ENCODE measurements around the gene KIT. TPM values are rescaled to one million over a fixed set of nuclear protein-coding genes. Genes with fewer than 3 reads are reported as not detected.

The KIT gene
- total and polyA plus RNA-seq, 2 of the 13 experiments (the other 11 are each of a cell fraction or from before 2014, with no cell fraction given): not detected

DNA sequence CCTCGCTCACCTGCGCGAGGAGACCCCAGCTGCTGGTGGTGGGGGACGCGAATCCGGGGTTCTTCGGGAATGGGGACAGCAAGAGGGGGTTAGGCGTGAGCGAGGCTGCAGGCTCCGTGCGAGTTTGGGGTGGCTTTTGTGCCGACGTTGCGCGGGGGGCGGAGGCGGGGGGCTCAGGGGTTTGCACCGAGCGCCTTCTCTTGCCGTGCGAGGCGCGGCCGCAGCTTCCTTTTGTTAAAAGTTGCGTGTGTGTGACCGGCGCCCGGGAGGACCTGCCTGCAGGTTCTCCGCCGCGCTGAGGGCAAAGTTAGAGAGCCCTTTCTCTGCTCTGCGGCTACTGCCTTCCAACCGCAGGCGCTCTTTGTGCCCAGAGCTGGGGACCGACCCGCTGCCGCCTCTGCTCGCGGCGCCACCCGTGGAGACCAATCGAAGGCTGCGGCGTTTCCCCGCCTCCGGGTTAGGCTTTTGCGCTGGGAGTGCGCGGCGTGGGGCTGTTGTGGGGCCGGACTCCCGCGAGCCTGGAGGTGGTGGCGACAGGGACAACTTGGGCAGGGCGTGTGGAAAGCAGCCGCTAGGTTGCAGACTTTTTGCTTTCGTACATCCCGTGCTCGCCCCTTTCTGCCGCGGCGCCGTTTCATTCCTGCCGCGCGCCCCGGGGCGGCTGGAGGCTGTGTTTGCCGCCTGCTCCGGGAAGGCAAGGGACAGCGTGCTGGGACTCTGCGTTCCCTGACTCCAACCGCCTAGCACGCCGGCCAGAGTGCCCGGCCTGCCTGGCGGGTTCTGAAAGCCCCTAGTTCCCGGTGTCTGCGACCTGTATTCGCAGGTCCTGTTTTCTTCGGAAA is 716 bp downstream of the KIT start (continued):
- no peak for TF ChIP-seq CREB3 (CRISPR knock-in tag; IDR thresholded peaks at IDR 0.05)
- TF ChIP-seq HOXA3 (CRISPR knock-in tag; IDR thresholded peaks at IDR 0.05): 0 out of 2 replicates have a peak, but pooled peaks have one; percentile 14
- TF ChIP-seq, protein P1, sequence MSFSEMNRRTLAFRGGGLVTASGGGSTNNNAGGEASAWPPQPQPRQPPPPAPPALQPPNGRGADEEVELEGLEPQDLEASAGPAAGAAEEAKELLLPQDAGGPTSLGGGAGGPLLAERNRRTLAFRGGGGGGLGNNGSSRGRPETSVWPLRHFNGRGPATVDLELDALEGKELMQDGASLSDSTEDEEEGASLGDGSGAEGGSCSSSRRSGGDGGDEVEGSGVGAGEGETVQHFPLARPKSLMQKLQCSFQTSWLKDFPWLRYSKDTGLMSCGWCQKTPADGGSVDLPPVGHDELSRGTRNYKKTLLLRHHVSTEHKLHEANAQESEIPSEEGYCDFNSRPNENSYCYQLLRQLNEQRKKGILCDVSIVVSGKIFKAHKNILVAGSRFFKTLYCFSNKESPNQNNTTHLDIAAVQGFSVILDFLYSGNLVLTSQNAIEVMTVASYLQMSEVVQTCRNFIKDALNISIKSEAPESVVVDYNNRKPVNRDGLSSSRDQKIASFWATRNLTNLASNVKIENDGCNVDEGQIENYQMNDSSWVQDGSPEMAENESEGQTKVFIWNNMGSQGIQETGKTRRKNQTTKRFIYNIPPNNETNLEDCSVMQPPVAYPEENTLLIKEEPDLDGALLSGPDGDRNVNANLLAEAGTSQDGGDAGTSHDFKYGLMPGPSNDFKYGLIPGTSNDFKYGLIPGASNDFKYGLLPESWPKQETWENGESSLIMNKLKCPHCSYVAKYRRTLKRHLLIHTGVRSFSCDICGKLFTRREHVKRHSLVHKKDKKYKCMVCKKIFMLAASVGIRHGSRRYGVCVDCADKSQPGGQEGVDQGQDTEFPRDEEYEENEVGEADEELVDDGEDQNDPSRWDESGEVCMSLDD (CRISPR knock-in tag; IDR thresholded peaks at IDR 0.05; ENCODE audit: borderline replicate concordance): no peak
- TF ChIP-seq, protein P2, sequence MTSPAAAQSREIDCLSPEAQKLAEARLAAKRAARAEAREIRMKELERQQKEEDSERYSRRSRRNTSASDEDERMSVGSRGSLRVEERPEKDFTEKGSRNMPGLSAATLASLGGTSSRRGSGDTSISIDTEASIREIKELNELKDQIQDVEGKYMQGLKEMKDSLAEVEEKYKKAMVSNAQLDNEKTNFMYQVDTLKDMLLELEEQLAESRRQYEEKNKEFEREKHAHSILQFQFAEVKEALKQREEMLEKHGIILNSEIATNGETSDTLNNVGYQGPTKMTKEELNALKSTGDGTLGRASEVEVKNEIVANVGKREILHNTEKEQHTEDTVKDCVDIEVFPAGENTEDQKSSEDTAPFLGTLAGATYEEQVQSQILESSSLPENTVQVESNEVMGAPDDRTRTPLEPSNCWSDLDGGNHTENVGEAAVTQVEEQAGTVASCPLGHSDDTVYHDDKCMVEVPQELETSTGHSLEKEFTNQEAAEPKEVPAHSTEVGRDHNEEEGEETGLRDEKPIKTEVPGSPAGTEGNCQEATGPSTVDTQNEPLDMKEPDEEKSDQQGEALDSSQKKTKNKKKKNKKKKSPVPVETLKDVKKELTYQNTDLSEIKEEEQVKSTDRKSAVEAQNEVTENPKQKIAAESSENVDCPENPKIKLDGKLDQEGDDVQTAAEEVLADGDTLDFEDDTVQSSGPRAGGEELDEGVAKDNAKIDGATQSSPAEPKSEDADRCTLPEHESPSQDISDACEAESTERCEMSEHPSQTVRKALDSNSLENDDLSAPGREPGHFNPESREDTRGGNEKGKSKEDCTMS (CRISPR knock-in tag; conservative IDR thresholded peaks at IDR 0.05): no peak
- TF ChIP-seq, protein P3, sequence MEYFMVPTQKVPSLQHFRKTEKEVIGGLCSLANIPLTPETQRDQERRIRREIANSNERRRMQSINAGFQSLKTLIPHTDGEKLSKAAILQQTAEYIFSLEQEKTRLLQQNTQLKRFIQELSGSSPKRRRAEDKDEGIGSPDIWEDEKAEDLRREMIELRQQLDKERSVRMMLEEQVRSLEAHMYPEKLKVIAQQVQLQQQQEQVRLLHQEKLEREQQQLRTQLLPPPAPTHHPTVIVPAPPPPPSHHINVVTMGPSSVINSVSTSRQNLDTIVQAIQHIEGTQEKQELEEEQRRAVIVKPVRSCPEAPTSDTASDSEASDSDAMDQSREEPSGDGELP (IDR thresholded peaks at IDR 0.05; ENCODE audit: borderline replicate concordance, low read depth): no peak
- TF ChIP-seq CBFB (CRISPR knock-in tag; IDR thresholded peaks at IDR 0.05): no peak
- TF ChIP-seq ZNF777 (CRISPR knock-in tag; IDR thresholded peaks at IDR 0.05): peak; percentile 46; the same call in 1 of the 2 replicates
- no peak for TF ChIP-seq MED8 (CRISPR knock-in tag; IDR thresholded peaks at IDR 0.05; ENCODE audit: insufficient replicate concordance)
- TF ChIP-seq ZBTB8A (CRISPR knock-in tag; IDR thresholded peaks at IDR 0.05; ENCODE audit: borderline replicate concordance, low read depth): no peak
- no peak for TF ChIP-seq HNRNPUL1 (IDR thresholded peaks at IDR 0.05; ENCODE audit: low read depth, low read length)
- TF ChIP-seq POLR2A (IDR thresholded peaks at IDR 0.05; ENCODE audit: insufficient read depth in 1 of 2, low read depth in 2 of 2, low read length in 2 of 2): no peak
- TF ChIP-seq, protein P4, sequence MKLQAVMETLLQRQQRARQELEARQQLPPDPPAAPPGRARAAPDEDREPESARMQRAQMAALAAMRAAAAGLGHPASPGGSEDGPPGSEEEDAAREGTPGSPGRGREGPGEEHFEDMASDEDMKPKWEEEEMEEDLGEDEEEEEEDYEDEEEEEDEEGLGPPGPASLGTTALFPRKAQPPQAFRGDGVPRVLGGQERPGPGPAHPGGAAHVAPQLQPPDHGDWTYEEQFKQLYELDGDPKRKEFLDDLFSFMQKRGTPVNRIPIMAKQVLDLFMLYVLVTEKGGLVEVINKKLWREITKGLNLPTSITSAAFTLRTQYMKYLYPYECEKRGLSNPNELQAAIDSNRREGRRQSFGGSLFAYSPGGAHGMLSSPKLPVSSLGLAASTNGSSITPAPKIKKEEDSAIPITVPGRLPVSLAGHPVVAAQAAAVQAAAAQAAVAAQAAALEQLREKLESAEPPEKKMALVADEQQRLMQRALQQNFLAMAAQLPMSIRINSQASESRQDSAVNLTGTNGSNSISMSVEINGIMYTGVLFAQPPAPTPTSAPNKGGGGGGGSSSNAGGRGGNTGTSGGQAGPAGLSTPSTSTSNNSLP (IDR thresholded peaks at IDR 0.05; ENCODE audit: low read depth, low read length): no peak
- TF ChIP-seq, protein P5, sequence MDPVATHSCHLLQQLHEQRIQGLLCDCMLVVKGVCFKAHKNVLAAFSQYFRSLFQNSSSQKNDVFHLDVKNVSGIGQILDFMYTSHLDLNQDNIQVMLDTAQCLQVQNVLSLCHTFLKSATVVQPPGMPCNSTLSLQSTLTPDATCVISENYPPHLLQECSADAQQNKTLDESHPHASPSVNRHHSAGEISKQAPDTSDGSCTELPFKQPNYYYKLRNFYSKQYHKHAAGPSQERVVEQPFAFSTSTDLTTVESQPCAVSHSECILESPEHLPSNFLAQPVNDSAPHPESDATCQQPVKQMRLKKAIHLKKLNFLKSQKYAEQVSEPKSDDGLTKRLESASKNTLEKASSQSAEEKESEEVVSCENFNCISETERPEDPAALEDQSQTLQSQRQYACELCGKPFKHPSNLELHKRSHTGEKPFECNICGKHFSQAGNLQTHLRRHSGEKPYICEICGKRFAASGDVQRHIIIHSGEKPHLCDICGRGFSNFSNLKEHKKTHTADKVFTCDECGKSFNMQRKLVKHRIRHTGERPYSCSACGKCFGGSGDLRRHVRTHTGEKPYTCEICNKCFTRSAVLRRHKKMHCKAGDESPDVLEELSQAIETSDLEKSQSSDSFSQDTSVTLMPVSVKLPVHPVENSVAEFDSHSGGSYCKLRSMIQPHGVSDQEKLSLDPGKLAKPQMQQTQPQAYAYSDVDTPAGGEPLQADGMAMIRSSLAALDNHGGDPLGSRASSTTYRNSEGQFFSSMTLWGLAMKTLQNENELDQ (CRISPR knock-in tag; IDR thresholded peaks at IDR 0.05; ENCODE audit: borderline replicate concordance): no peak
- 0 out of 2 replicates have a peak, but pooled peaks have one; percentile 49 for TF ChIP-seq ZNF264 (CRISPR knock-in tag; IDR thresholded peaks at IDR 0.05)
- peak; percentile 43; the same call in 1 of the 2 replicates for TF ChIP-seq GABPB1 (CRISPR knock-in tag; IDR thresholded peaks at IDR 0.05)
- no peak for TF ChIP-seq ZC3H13 (CRISPR knock-in tag; IDR thresholded peaks at IDR 0.05)
- no peak for TF ChIP-seq AGO1 (IDR thresholded peaks at IDR 0.05; ENCODE audit: low read depth, low read length, poor library complexity, severe bottlenecking)

All from HepG2 (cell line).